T-helper 2 cell treated with Interferon-gamma antibody and Interleukin-4, amounts not matched to agents 5 μg/mL and 100 μg/mL, for 36 hours (primary cell): Measurements from ENCODE around the gene GABRA5.

Experiments
- DNase-seq: peaks from one replicate; pipeline ENCODE4 v3.0.0; 2021; ENCODE audit warnings: low spot score
- H3K27ac Mint-ChIP-seq: one replicate; pipeline ENCODE4 v1.8.0; 2021; ENCODE audit warnings: mild to moderate bottlenecking, mixed read lengths
- H3K27me3 Mint-ChIP-seq: one replicate; pipeline ENCODE4 v1.8.0; 2021; ENCODE audit warnings: low read depth, mixed read lengths
- H3K36me3 Mint-ChIP-seq: one replicate; pipeline ENCODE4 v1.8.0; 2021; ENCODE audit warnings: low read depth, mixed read lengths
- H3K4me1 Mint-ChIP-seq: one replicate; pipeline ENCODE4 v1.8.0; 2021; ENCODE audit warnings: low read depth, mixed read lengths
- H3K4me3 Mint-ChIP-seq: one replicate; pipeline ENCODE4 v1.8.0; 2022; ENCODE audit warnings: mild to moderate bottlenecking, moderate library complexity, mixed read lengths
- H3K9me3 Mint-ChIP-seq: one replicate; pipeline ENCODE4 v1.8.0; 2021; ENCODE audit warnings: mixed read lengths

Gene GABRA5

DNA sequence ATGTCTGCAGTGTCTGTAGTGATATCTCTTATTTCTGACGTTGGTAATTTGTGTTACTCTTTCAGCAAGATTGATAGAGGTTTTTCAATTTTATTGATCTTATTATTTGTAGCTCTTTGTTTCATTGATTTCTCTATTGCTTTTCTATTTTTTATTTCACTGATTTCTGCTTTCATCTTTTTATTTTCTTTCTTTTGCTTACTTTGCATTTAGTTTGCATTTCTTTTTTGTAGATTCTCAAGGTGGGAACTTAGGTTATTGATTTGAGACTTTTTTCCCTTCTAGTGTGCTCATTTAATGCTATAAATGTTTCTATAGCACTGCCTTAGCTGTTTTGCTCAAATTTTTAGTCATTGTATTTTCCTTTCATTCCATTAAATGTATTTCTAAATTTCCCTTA is 54.6 kb downstream of the GABRA5 start:
- H3K27ac Mint-ChIP-seq = no peak overlapping the region
- H3K9me3 Mint-ChIP-seq = peaks cover 23% of the 10 kb centered on the region
- no peaks in the 10 kb centered on the region for H3K36me3 Mint-ChIP-seq
- H3K27me3 Mint-ChIP-seq = no peaks in the 10 kb centered on the region
- H3K4me1 Mint-ChIP-seq = no peaks in the 10 kb centered on the region
- no peak for DNase-seq
- H3K4me3 Mint-ChIP-seq = no peak overlapping the region

GRCh38 chr15:26926081-26926480 is 59.2 kb downstream of the GABRA5 start:
- H3K9me3 Mint-ChIP-seq = peaks cover 20% of the 10 kb centered on the region
- no peak overlapping the region for H3K4me3 Mint-ChIP-seq
- H3K36me3 Mint-ChIP-seq = no peaks in the 10 kb centered on the region
- DNase-seq = no peak
- H3K4me1 Mint-ChIP-seq = no peaks in the 10 kb centered on the region
- no peak overlapping the region for H3K27ac Mint-ChIP-seq
- H3K27me3 Mint-ChIP-seq = no peaks in the 10 kb centered on the region

DNA sequence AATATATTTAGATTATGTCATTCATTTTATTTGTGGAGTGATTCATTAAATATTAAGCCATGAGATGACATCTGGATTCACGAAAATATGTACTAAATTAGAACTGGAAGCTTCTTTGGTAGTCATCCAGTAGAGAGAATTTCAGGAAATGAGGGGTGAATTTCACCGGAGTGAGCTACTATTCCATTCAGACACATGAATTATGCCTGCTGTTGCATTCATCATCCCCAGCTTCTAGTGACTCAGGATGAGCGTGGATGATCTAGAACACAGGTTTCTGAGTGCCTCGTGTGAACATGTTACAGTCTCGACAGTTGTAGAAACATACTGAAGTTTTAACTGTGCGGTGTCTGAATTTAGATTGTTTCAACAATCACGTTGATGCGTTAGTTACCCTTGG is 61.2 kb downstream of the GABRA5 start:
- Mint-ChIP-seq H3K4me3 (no peak overlapping the region), H3K27ac (no peak overlapping the region), H3K9me3 (peaks cover 21% of the 10 kb centered on the region), H3K4me1 (no peaks in the 10 kb centered on the region), H3K27me3 (no peaks in the 10 kb centered on the region), H3K36me3 (no peaks in the 10 kb centered on the region)
- no peak for DNase-seq

DNA sequence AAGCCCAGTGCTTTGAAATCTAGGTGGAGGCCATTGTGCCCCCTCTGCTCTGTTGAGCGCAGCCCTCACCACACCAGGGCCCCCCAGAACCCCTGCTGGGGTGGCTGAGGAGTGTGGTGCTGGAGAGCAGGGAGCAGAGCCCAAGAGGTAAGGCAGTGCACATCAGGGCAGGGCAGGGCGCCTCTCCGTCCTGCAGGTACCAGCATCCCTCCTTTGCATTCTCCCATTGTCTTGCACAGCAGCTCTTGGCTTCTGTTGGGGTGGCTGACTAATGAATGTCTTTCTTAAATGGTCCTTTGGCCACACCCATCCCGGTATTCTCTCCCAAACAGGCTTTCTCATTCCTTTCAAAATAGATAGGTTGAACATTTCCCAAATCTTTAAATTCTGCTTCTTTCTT is 62.7 kb downstream of the GABRA5 start:
- H3K27ac Mint-ChIP-seq = no peak overlapping the region
- no peak for DNase-seq
- peaks cover 24% of the 10 kb centered on the region for H3K9me3 Mint-ChIP-seq
- H3K4me1 Mint-ChIP-seq = no peaks in the 10 kb centered on the region
- no peaks in the 10 kb centered on the region for H3K27me3 Mint-ChIP-seq
- no peaks in the 10 kb centered on the region for H3K36me3 Mint-ChIP-seq
- H3K4me3 Mint-ChIP-seq = no peak overlapping the region

GRCh38 chr15:26934848-26935247 is 68.0 kb downstream of the GABRA5 start:
- no peaks in the 10 kb centered on the region for H3K36me3 Mint-ChIP-seq
- H3K9me3 Mint-ChIP-seq = peaks cover 33% of the 10 kb centered on the region
- no peak overlapping the region for H3K4me3 Mint-ChIP-seq
- H3K27ac Mint-ChIP-seq = no peak overlapping the region
- no peak for DNase-seq
- no peaks in the 10 kb centered on the region for H3K4me1 Mint-ChIP-seq
- no peaks in the 10 kb centered on the region for H3K27me3 Mint-ChIP-seq

DNA sequence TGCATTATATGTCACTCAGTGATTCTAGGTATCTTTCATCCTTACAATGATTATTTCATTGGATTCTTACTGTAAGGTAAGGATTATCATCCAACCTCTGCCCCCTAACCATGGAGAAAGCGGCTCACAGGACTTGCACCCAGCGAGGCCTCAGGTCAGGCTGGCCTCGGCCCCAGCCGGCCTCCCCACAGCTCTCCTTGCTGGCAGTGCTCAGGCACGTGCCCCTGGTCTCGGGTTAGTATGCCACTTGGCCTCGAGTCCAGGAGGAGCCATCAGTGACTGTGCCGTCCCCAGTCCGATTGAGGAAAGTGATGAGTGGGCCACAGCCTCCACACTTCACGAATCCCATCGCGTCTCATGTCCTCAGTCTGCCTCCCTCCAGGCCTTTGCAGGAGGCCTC is 68.5 kb downstream of the GABRA5 start:
- Mint-ChIP-seq H3K27ac (no peak overlapping the region), H3K4me3 (no peak overlapping the region), H3K4me1 (no peaks in the 10 kb centered on the region), H3K27me3 (no peaks in the 10 kb centered on the region), H3K9me3 (peaks cover 30% of the 10 kb centered on the region), H3K36me3 (no peaks in the 10 kb centered on the region)
- no peak for DNase-seq

DNA sequence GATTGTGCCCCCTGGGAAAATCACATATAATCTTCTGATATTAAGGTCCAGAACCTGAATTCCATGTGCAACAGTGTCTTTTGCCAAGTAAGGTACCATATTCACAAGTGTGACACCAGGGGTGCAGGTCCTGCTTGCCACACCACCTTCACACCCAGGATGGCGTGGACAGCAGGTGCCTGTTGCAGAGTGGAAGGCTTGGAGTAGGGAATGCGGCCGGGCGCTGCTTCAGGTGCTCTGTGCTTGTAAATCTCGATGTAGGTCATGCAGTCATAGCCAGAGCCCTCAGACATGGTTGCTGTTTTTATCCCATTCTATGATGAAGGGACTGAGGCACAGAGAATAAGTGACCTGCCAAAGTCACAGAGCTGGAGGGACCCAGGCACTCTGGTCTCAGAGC is 69.6 kb downstream of the GABRA5 start:
- Mint-ChIP-seq H3K36me3 (no peaks in the 10 kb centered on the region), H3K4me1 (no peaks in the 10 kb centered on the region), H3K27ac (no peak overlapping the region), H3K27me3 (no peaks in the 10 kb centered on the region), H3K9me3 (peaks cover 26% of the 10 kb centered on the region), H3K4me3 (no peak overlapping the region)
- no peak for DNase-seq

GRCh38 chr15:26937134-26937533 is 70.3 kb downstream of the GABRA5 start:
- DNase-seq = no peak
- Mint-ChIP-seq H3K4me1 (no peaks in the 10 kb centered on the region), H3K27ac (no peak overlapping the region), H3K27me3 (no peaks in the 10 kb centered on the region), H3K4me3 (no peak overlapping the region), H3K36me3 (no peaks in the 10 kb centered on the region), H3K9me3 (peaks cover 22% of the 10 kb centered on the region)

DNA sequence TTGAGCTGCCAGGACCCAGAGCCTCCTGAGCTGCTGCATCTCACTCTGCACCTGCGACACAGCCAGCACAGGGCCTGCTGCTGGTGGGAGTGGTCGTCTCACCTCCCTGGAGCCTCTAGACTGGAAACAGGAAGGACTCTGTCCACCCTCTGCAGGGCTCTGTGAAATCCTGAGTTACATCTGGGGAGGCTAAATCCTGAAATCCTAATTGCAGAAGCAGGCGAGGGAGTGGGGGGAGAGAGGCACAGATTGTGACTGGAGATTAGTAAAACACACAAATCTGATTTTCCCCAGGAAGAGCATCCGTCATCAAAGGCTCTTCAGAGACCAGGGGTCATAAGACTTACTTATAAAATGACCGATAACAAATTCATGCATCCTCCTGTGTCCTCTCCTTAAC is 72.5 kb downstream of the GABRA5 start:
- Mint-ChIP-seq H3K27me3 (no peaks in the 10 kb centered on the region), H3K4me1 (no peaks in the 10 kb centered on the region), H3K27ac (no peak overlapping the region), H3K36me3 (no peaks in the 10 kb centered on the region), H3K9me3 (peaks cover 21% of the 10 kb centered on the region), H3K4me3 (no peak overlapping the region)
- DNase-seq = no peak

GRCh38 chr15:26941489-26941888 is 74.6 kb downstream of the GABRA5 start:
- DNase-seq = no peak
- no peak overlapping the region for H3K27ac Mint-ChIP-seq
- H3K4me3 Mint-ChIP-seq = no peak overlapping the region
- H3K4me1 Mint-ChIP-seq = no peaks in the 10 kb centered on the region
- H3K9me3 Mint-ChIP-seq = peaks cover 20% of the 10 kb centered on the region
- H3K27me3 Mint-ChIP-seq = no peaks in the 10 kb centered on the region
- H3K36me3 Mint-ChIP-seq = no peaks in the 10 kb centered on the region

DNA sequence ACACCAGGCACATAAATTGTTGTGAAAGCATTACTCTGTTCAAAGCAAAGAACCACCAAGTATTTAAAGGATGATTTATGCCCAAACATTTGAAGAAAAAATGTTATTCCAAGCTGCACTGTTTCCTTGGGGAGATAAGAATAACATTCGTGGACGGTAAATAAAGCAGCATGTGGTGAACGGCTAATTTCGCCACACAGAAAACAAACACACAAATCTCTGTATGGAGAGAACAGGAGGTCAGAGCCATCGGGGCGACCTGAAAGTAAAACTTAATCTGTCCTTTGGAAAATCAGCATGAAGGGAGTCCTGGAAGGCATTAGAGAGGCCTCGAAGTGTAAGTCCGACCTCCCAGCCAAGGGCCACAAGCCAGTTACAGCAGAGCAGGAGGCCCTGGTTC is 77.0 kb downstream of the GABRA5 start:
- H3K27me3 Mint-ChIP-seq = no peaks in the 10 kb centered on the region
- H3K36me3 Mint-ChIP-seq = no peaks in the 10 kb centered on the region
- H3K4me1 Mint-ChIP-seq = no peaks in the 10 kb centered on the region
- H3K4me3 Mint-ChIP-seq = no peak overlapping the region
- DNase-seq = no peak
- no peak overlapping the region for H3K27ac Mint-ChIP-seq
- peaks cover 20% of the 10 kb centered on the region for H3K9me3 Mint-ChIP-seq

- H3K27me3 Mint-ChIP-seq = no peaks in the 10 kb centered on the region
- no peak for DNase-seq
- H3K4me3 Mint-ChIP-seq = no peak overlapping the region
- no peaks in the 10 kb centered on the region for H3K4me1 Mint-ChIP-seq
- H3K36me3 Mint-ChIP-seq = no peaks in the 10 kb centered on the region
- H3K9me3 Mint-ChIP-seq = peaks cover 20% of the 10 kb centered on the region
- H3K27ac Mint-ChIP-seq = no peak overlapping the region
These were observed 78.2 kb downstream of the GABRA5 start for GRCh38 chr15:26945046-26945445.

DNA sequence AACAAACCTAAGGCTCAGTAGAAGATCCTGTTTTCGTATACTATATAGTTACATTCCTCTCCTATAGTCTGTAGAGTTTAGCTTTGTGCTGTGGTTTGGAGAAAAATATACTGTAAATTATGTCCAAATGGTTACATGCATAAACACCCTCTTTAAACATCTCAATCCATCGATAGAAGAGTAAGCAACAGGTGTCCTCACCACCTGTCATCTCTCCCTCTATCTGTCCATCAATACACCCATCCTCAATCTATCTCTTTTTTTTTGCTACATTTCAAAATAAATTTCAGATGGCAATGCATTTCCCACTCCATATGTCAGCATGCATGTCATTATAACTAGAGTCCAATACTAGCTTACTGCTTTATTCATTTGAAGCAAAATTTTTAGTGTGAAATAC is 83.1 kb downstream of the GABRA5 start:
- no peak for DNase-seq
- Mint-ChIP-seq H3K4me1 (no peaks in the 10 kb centered on the region), H3K4me3 (no peak overlapping the region), H3K27ac (no peak overlapping the region), H3K9me3 (peaks cover 16% of the 10 kb centered on the region), H3K27me3 (no peaks in the 10 kb centered on the region), H3K36me3 (no peaks in the 10 kb centered on the region)

DNA sequence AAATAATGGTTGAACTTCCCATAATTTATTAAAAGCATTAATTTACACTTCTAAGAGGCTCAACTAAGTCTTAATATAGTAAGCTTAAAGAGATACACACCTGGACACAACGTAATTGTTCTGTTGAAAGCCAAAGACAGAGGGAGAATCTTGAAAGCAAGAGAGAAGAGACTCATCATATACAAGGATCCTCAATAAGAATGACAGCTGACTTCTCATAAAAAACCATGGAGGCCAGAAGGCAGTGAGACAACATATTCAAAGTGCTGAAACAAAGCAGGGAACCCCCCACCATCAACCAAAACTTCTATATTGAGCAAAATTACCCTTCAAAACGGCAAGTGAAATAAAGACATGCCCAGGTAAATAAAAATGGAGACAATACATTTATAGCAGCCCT is 87.5 kb downstream of the GABRA5 start:
- H3K9me3 Mint-ChIP-seq = peaks cover 8% of the 10 kb centered on the region
- H3K27me3 Mint-ChIP-seq = no peaks in the 10 kb centered on the region
- no peak overlapping the region for H3K4me3 Mint-ChIP-seq
- no peaks in the 10 kb centered on the region for H3K36me3 Mint-ChIP-seq
- H3K27ac Mint-ChIP-seq = no peak overlapping the region
- DNase-seq = no peak
- H3K4me1 Mint-ChIP-seq = no peaks in the 10 kb centered on the region

DNA sequence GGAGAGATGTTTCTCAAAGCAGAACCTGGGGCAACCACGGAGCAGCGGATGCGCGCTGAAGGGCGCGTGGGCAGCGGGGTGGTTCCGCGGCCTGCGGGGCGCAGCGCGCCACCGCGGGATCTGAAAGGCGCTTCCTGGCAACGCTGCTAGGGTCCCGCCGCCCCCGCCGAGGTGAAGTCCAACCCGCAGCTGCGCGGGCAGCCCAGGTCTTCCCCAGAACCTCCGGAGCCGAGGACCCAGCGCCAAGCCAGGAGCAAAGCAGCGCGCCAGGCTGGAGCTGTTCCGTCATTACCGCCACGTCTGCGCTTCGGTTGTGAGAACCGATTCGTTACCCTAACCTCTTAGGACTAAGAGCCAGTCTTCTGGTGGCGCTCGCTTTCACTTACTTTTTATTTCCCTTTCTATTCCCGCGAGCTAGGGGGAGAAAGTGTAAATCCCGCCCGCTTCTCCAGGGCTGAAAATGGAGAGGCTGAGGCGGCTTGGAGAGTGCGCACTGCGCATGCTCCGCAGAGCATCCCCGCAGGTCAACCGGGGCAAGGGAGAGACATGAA is 100.9 kb downstream of the GABRA5 start:
- Mint-ChIP-seq H3K36me3 (no peaks in the 10 kb centered on the region), H3K27me3 (peaks cover 11% of the 10 kb centered on the region), H3K4me3 (no peak overlapping the region), H3K9me3 (peaks cover 3% of the 10 kb centered on the region), H3K27ac (no peak overlapping the region), H3K4me1 (no peaks in the 10 kb centered on the region)
- no peak for DNase-seq
